HG03457 (cell line): ENCODE results near the gene PARD3.

Experiments
- ATAC-seq: cut with Tn5 transposase; IDR thresholded peaks from one replicate; pipeline ENCODE4 v1.9.1; 2021; ENCODE audit warnings: moderate number of reproducible peaks; ENCODE audit not compliant: unreplicated experiment

The PARD3 gene

DNA sequence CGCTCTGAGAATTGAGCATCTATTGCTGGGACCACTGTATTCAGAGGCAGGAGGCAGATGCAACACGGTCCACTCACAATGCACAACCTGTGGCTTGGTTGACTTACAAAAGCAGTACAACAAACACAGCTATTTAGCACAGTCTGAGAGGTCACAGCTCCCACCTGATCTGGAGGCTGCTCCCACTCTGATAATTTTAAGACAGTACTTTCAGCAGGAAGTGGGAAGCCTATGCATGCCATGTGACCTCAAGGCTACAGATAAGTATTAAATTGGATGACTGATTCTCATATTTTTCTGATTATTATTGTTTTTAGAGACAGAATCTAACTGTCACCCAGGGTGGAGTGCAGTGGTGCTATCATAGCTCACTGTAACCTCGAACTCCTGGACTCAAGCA, 659.3 kb downstream of the PARD3 start:
- no peak for ATAC-seq

GRCh38 chr10:34154383-34154900, 660.7 kb downstream of the PARD3 start:
- ATAC-seq: no peak

DNA sequence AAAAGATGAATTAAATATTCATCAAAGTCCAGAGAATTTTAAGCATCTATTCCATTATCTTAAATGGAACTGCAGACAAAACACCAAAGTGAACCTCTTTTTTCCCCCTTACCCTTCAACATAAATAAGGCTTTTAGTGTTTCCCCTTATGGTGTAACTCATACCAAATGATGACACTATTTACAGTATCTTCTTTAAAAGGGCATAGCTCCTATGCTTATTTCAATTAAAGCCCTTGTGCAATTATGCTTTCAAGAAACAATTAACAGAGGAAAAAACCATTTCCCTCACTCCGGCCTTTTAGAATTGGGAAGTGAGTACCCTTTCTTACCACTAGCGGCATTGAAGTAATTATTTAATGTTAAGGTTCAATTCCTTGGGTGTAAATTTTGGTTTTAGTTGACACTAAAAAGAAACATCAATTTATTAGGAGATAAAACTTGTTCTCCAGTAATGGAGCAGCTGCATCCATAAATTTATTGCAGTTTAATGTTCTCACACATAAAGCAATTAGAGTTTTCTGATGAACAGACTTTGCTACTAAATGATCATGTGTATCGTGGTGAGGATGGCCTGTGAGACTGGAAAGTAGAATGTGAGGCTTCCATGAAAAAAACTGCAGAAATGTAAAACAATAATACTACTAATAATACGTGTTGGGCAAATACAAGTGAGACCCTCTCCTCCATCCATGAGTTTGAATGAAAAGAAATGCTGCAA, 661.3 kb downstream of the PARD3 start:
- no peak for ATAC-seq

GRCh38 chr10:34152434-34152833, 662.7 kb downstream of the PARD3 start:
- no peak for ATAC-seq

DNA sequence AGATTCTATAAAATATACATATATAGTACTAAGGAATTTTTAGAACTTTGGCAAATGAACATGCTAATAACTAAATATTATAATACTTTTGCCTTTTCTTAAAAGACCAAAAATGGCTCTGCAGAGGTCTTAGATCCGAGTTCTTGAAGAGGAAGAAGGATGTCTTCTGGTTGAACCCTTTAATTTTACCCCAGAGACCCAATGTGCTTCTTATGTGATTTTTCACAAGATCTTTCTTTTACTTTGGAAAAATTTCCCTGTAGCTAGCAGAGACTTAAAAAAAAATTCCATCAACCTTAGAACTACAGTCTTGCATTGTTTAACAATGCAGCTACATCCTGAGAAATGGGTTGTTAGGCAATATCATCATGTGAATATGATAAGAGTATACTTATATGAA, 663.2 kb downstream of the PARD3 start:
- ATAC-seq: no peak

- ATAC-seq: no peak
Observed at GRCh38 chr10:34151481-34151880, 663.6 kb downstream of the PARD3 start.

GRCh38 chr10:34150103-34150502, 665.0 kb downstream of the PARD3 start:
- no peak for ATAC-seq

- ATAC-seq: no peak
Observed at GRCh38 chr10:34148305-34148657, 666.8 kb downstream of the PARD3 start.

DNA sequence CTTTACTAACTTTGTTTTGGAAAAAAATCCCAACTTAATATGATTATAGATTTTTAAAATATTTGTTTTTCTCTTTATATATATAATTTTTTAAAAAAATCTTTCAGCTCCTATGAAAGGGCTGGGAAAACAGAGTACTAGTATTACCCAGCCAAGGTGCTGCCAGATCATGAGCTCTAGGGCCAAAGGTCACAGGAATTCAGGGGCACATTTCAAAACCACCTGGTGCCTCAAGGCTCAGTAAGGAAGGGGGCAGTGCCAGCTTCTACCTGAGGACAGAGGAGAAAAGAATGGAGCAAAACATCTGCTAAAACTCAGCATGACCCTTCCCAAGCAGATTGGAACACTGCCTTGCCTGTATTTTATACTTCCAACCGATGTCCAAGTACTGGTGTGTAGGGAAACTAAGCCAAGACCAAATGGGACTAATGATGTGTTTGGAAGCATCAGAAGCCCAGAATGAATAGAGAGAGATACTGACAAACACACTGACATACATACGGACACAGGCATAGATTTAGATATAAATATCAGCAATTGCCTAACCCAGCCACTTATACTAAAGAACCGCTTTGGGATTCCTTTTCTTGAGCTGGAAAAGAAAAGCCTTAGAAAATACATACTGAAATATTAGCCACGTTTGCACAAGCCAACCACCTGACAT, 667.3 kb downstream of the PARD3 start:
- no peak for ATAC-seq

DNA sequence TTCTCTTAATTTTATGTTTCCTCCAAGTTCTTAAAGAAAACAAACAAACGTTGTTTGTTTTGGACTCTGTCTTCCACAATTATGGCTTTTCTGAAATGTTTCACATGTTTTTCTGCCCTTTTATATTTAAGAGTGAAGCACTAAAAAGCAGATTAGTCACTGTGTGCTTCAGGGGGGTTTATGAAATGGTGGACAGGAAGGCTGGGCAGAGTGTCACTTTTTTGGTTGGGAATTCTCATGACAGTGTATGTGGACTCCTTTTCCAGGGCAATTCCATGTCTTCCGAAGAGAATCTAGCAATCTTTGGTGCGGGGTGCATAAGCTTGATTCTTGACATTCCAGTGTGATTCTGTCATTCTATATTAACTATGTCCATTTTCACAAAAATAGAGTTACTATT, 669.4 kb downstream of the PARD3 start:
- no peak for ATAC-seq

- ATAC-seq: no peak
Observed at GRCh38 chr10:34143466-34143865, 671.6 kb downstream of the PARD3 start.

DNA sequence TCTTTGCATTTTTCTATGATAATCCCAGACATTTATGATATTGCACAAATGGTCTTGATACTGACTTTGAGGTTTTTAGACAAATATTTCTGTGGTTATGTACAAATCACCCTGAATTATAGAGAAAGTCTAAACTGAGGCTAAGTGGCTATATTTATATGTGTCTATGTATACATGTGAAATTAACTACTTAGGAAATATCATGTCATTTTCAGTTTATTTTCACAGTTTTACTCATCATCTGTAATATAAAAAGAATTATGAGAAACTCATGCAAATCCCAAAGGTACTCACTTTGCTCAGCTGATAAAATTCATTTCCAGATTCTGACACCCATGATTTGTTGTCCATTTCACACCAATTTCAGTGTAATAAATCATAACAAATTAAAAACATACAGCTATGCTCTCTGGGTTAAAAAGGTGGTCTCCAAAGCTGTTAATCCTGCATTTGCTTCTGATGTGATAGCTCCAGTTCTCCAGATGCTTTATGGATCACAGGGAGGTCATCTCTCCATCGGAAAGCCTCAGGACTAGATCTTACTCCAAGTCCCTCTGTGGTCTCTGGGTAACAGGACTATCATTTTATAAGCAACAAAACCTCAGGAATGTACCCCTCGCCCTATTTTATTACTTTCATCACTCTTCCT, 673.9 kb downstream of the PARD3 start:
- ATAC-seq: no peak

DNA sequence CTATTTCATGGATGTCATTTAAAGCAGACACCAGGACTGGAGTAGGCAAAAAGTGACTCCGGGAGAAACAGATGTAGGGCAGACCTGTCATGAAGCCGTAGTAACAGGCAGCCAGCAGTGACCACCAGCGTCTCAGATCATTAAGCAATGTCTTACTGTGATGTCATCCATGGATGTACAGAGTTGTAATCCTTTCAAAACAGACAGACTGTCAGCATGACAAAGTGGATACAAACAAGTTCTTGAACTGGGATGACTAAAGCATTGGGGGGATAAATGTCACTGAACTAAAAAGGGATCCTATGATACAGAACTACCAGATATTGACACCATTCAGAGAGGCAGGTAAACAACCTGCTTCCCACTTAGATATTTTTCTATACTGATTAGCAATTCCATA, 675.5 kb downstream of the PARD3 start:
- no peak for ATAC-seq

DNA sequence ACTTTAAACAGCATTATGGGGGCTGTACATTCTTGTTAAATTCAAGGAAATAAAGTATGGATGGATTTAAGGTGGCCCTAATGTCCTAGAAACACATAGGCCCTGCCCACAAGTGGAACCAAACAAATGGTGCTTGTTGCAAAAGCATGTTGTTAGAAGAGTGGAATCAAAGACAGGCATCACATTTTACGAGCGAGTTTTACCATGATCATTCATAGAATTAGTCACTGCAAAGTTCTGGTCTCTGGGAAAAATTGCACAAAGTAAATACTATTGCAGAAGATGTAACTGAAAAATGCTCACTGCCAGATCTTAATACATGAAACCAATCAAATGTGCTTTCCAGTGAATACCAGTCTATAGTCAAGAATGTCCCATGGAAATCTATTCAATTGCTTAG, 677.1 kb downstream of the PARD3 start:
- ATAC-seq: no peak

DNA sequence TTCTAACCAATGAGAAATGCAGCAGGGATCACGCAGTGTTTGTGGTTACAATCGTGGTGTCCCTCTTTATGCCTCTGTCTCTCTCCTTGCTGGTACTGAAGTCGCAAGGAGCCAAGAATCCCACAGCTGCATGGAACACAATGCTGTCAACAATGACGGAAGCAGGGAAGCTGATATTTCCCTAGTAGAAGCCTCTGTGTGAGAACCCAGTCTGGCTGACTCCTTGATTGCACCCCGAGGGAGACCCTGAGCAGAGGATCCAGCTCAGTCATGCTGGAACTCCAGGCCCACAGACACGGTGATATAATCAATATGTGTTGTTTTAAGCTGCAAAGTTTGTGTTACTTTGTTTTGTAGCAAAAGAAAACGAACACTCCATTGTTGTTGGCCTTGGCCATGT, 677.9 kb downstream of the PARD3 start:
- ATAC-seq: no peak

DNA sequence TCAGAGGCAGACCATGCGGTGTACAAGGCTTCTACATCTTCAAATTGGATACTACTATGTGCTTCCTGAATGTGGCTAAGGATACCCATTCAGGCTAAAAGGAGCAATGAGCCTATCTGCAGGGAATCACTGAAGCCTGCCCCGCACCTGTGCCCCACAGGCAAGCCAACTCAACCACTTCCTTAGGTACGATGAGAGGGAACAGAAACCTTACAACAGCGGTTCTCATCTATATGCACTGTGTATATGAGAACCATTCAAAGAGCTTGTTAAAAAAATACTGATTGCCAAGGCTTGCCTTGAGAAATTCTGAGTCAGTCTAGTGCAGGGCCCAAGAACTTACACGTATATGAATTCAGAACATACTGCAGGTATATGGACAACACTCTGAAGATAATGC, 679.6 kb downstream of the PARD3 start:
- peak; percentile 93 for ATAC-seq

DNA sequence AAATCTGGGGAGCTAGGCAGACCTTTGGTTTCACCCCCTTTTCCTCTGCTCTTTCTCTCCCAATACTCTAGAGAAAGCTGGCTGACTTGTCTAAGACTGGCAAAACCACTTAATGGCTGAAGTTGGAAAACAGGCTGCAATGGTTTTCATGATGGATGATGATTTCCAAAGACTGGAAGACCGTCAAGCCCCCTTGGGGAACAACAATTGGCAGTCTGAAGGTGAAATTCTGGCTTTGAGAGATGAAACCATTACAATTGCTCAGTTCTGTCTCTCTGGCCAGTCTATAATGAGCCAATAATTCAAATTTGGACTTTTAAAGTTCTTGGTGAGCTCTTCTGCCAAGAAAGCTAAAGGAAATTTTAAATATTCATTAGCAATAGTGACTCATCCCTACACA, 680.5 kb downstream of the PARD3 start:
- ATAC-seq: no peak

DNA sequence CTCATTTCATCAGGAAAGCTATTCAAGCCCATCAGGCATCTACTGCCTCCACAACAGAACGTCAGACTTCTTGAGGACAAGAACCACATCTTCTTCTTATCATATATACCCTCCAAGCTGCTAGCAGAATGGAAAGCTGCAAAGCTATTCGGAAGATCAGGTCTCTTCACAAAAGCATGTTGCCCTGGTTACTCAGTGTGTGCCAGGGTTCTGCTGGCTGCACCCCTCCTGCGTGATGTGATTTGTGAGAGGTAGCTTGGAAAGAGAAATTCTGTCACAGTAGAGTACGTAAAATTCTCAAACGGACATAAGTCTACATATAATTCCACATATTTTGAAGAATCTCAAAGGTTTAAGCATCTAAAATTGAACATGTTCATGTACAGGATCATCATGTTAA, 681.7 kb downstream of the PARD3 start:
- ATAC-seq: no peak

- ATAC-seq: no peak
Observed at GRCh38 chr10:34131152-34131551, 683.9 kb downstream of the PARD3 start.

DNA sequence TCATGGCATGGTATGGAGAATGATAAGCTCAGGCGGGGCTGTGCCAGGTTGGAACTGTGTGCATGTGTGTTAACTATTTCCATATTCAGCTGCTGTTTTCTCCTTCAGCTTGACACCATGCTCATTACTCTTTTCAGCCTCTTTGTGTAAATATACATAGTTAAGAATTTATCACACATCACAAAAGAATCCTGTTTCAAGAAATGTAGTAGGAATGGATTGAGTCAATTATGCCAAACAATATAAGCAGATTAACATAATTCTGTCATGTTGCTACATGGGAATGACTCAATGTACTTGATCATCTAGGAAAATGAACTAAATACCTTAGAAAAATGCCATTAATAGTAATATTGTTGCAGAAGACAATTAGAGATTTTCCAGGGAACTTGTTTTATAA, 687.4 kb downstream of the PARD3 start:
- no peak for ATAC-seq

GRCh38 chr10:34126371-34127151, 688.5 kb downstream of the PARD3 start:
- ATAC-seq: no peak
